Breast epithelium (tissue), 3 donors: ENCODE measurements around the gene OR7G2.

Experiments
- CTCF ChIP-seq, 3 donors: fragments of 450-650 bp; IDR thresholded peaks; one replicate each; pipeline ENCODE4 v1.5.1; 2016 to 2017; ENCODE audit warnings: antibody characterized with exemption in 3 of 3, mild to moderate bottlenecking in 3 of 3, moderate library complexity in 3 of 3
- POLR2A ChIP-seq: fragments of 450-650 bp; IDR thresholded peaks from one replicate; pipeline ENCODE4 v1.6.1; 2016; ENCODE audit warnings: antibody characterized with exemption, mild to moderate bottlenecking, moderate library complexity

DNA sequence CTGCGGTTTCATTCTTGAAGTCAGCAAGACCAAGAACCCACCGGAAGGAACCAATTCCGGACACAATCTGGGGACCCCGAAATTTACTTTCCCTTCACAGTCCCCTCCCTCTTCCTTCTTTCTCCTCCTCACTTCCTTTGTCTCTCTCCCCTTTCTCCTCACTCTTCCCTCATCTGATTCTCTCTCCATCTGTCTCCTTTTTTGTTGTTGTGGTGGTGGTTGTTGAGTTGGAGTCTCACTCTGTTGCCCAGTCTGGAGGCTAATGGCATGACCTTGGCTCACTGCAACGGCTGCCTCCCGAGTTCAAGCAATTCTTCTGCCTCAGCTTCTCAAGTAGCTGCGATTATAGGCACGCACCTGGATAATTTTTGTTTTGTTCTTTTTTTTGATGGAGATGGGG lies 53.1 kb downstream of the OR7G2 start:
- TF ChIP-seq CTCF (IDR thresholded peaks at IDR 0.05): no peak
- TF ChIP-seq POLR2A: no peak
